ENCODE results near the gene KIF5A.

DNA sequence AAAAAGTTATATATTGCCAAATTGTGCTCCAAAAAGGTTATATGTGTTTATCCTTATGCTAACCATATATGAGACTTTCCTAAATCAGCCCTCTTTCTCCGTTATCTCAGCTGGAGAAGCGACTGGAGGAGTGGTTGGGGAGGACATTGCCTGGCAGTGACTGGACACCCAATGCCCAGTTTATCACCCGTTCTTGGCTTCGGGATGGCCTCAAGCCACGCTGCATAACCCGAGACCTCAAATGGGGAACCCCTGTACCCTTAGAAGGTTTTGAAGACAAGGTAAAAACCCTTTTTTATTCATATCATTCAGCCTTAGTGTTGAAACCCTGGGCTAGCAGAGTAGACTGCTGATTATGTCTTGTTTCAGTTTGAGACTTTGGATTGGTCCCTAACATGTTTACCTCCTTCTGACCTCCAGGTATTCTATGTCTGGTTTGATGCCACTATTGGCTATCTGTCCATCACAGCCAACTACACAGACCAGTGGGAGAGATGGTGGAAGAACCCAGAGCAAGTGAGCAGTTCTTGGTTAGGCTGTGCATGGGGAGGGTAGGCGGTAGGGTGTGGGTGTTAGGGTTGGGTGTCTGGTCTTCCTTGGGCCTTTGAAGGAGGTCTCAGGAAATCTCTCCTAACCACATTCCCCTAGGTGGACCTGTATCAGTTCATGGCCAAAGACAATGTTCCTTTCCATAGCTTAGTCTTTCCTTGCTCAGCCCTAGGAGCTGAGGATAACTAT, 38.1 kb upstream of the KIF5A start:
- TF ChIP-seq CTCF (IDR thresholded peaks at IDR 0.05) (no peak), RXRA (IDR thresholded peaks at IDR 0.05; ENCODE audit: borderline replicate concordance, low read depth) (no peak)
- TF ChIP-seq, protein P1, sequence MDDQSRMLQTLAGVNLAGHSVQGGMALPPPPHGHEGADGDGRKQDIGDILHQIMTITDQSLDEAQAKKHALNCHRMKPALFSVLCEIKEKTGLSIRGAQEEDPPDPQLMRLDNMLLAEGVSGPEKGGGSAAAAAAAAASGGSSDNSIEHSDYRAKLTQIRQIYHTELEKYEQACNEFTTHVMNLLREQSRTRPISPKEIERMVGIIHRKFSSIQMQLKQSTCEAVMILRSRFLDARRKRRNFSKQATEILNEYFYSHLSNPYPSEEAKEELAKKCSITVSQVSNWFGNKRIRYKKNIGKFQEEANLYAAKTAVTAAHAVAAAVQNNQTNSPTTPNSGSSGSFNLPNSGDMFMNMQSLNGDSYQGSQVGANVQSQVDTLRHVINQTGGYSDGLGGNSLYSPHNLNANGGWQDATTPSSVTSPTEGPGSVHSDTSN (IDR thresholded peaks at IDR 0.05) = no peak
